GM21717 (cell line): ENCODE measurements around the gene AURKB.
"Not testable (repeated sequence)": the region's sequence is repeated elsewhere in the genome, so short reads cannot be mapped to it uniquely, and the experiment has no call there.

ENCODE experiments used
- ATAC-seq: cut with Tn5 transposase; IDR thresholded peaks from one replicate; pipeline ENCODE4 v1.9.1; 2021; ENCODE audit warnings: mild to moderate bottlenecking, moderate library complexity; ENCODE audit not compliant: unreplicated experiment

The AURKB gene

DNA sequence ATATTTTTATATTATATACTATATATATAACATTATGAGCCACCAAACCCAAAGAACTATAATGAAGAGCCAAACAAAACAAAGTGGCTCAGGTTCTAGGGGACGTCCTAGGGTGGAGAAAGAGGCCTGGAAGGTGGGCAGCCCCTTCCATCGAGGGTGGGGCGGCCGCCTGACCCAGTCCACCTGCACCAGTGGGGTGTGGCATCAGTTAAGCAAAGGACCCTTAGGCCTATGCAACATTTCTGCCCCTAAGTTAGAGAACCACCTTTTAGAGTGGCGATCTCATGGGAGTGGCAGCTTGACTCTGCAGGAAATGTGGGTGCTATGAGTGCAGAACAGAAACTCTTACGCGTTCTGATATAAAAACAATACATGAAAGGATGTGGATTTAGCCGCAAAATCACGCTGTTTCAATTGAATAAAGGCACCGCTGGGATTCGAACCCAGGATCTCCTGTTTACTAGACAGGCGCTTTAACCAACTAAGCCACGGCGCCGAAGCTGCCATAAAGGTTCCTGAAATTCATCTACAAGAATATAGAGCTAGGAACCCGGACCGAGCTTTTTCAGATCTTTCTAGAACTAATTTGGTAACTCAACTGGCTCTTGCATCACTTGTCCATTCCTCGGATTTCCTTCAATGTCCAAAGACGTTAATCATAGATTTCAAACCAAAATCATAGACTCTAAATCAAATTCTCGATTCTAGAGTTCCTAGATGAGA is 15.6 kb upstream of the AURKB start:
- no peak for ATAC-seq

DNA sequence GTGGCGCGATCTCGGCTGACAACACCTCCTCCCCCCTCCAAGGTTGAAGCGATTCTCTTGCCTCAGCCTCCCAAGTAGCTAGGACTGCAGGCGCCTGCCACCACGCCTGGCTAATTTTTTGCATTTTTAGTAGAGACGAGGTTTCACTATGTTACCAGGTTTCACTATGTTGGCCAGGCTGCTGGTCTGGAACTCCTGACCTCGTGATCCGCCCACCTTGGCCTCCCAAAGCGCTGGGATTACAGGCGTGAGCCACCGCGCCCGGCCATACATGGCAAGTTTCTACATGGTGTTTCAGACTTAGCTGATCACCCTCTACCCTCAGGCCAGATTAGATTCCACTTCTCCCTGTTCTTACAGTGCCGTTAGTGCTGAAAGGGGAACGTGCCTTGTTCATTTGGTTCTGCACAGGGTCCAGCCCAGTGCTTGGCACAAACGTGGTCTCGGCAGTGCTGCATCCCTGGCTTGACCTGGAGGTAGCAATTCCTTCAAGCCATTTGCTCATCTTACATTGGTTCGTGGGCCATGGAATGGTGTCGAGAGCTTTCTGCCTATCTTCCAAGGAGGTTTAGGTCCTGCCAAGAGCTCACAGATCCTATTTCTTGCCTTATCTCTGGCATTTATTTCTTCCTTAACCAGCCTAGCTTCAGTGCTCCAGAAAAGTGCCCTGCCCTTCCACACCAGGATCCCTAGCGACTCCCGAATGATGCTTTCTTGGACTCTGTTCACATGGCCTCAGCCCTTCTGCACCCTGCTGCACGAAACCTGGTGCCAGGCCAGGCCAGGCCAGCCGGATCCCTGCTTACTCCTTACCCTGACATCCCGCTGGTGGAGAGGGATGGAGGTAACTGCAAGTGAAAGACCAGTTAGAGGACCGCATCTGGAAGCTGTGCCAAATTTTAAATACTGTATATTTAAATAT is 14.8 kb upstream of the AURKB start:
- no peak for ATAC-seq

DNA sequence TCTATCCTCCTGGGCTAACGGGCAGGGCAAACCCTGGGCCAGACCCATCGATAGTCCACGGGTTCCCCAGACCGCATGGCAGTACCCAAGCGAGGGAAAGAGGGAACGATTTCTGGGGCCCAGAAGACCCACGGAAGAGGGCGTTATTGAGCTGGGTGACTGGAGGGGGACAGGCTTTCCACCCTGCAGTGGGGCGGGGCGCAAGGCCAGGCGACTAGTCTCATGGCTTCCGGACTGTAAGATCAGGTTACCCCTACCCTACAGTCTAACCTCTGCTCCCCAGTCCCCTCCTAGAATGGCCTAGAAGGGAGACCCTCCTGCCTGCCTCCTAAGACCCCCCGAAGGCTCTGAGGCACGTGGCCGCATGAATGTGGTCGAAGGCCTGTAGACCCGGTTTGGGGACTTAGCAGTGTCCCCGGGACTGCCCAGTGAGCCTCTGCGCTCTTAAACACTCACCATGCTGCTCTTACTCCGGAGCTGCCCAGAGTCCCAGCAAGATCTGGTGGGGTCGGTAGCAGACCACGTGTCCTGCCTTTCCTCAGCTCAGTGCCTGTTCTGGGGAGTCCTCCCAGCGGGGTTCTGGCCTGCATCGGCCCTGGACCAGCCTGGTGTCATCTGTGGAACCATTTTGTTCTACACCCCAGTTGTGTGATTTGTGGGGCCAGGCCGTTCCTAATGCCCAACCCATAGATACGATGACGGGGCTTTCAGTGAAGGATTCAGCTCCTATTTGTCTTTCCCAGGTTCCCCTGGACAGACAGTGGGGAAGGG is 13.2 kb upstream of the AURKB start:
- peak; percentile 1 for ATAC-seq

DNA sequence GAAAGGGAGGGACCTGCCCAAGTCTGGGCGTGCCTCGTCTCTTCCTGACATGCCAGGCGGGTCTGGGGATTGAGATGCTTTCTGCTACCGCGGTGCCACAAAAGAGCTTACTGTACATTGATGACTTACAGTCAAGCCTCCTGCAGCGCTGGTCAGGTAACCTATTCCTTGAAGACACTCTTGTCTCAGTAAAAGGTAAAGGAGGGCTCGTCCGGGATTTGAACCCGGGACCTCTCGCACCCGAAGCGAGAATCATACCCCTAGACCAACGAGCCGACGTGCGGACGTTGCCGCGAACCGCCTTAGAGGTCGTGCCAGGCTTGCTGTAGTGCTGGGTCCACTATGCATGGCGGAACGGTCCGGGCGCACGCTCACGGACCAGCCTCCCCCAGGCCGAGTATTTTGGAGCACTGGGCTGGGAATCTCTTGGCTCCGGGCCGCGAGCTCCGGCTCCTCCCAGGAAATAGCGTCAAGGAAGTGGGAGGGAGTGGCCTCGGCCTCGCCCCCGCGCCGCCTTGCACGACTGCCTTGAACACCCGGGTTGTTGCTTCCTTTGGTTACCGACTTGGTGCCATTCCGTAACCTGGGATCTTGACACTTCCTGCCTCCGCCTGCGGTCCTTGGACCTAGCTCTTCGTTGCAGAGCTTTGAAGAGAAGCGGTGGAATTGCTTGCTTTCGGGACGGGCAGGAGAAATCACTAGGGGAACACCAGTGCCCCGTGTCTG is 12.4 kb upstream of the AURKB start:
- ATAC-seq, result peak; percentile 25

DNA sequence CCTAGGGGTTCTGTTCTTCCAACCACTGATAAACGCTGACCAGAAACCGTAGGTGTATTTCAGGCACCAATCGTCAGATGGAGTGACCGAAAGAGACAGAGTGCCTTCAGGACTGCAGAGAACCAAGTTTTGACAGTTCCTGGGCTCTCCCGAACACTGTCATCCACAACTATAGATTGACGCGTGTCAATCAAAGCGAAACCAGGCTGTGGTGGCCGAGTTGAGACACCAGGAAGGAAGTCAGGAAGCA is 11.9 kb upstream of the AURKB start:
- peak; percentile 24 for ATAC-seq

DNA sequence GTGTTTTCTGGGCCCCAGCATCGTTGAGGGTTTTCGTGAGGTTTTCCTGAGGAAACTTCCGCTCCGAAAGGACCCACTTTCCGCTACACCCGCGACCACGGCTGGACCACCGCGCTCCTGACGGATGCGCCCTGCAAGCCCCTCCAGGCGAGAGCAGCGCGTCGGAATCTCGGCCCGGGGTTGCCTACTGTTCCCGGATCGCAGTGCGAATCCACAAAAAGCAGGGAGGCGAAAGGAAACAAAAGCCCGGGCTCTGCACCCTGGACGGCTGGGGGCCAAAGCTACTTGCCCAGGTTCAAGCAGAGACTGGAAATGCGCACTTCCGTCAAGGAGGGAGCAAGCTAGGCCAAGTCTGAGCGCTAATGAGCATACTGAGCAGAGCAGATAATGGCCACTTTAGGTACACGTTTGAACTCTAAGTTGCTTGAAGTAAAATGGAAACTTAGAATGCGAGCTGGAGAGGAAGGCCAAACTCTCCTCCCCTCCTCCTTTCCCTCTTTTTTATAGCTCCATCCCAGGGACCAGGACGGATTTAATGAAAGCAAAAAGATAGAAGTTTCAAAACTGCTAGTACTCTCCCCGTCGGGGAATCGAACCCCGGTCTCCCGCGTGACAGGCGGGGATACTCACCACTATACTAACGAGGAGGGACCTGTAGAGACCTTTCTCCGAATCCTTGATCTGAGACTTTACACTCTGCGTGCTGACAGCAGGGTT is 11.4 kb upstream of the AURKB start:
- ATAC-seq, result peak; percentile 28

DNA sequence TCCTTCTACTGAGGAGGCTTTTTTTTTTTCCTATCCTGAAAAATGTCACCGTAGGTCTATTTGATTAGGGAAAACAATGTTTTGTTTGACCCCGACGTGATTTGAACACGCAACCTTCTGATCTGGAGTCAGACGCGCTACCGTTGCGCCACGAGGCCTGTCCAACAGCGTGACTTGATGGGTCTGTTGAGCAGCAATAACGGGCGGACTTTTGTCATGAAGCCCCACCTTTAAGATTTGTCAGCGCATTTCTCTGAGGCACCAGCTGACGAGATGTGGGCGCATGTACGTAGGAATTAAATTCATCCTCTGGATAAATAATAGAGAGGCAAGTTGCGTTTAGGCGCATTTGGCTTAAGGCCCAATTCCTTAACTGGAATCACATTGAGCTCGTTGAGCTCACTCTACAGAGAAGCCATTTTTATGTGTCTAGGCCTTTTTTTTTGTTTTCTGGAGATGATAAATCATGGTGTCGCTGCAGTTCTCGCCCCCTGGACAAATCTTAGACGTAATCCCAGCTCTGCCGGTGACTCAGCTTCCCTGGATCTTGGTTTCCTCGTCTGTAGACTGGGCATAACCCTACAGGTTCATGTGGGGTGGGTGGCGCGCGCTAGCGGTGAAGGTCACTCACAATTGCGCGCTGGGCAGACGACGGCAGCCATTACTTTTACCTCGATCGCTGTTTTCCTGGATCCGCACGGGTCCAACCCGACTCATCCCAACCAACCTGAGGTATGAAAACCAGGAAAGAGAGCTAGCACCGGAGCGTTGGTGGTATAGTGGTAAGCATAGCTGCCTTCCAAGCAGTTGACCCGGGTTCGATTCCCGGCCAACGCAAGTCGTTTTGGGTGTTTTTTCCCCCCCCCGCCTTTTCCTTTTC is 10.6 kb upstream of the AURKB start:
- no peak for ATAC-seq

DNA sequence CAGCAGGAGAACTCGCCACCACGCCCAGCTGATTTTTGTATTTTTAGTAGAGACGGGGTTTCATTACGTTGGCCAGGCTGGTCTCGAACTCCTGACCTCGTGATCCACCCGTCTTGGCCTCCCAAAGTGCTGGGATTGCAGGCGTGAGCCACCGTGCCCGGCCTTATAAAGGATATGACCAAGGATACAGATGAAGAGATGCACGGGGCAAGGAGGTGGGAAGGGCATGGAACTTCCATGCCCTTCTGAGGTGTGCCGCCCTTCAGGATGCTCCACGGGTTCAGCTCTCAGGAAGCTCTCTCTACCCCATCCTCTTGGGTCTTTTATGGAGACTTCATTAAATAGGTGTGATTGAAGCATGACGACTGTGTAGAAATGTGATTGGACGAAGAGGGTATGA is 3.6 kb upstream of the AURKB start:
- ATAC-seq, result not testable (repeated sequence)

DNA sequence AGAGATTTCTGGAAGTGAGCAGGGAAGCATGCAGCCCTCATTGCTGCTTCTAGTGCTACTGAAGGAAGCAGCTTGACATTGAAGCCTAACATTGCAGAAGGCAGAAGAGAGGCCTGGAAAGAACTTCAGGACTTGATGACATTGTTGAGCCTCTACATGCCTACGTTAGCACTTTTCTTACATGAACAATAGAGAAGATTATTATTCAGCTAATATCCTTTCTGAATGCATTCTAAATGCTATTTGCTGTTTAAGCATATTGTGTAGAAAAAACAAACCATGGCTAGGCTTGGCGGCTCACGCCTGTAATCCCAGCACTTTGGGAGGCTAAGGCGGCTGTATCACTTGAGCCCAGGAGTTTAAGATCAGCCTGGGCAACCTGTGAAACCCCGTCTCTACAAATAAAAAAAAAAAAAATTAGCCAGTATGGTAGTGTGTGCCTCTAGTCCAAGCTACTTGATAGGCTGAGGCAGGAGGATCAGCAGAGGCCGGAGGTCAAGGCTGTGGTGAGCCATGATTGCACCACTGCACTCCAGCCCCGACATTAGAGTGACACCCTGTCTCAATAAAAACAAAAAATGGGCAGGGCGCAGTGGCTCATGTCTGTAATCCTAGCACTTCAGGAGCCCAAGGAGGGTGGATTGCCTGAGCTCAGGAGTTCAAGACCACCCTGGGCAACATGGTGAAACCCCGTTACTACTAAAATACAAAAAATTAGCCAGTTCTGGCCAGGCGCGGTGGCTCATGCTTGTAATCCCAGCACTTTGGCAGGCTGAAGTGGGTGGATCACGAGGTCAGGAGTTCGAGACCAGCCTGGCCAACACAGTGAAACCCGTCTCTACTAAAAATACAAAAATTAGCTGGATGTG is 2.2 kb upstream of the AURKB start:
- ATAC-seq, result no peak

DNA sequence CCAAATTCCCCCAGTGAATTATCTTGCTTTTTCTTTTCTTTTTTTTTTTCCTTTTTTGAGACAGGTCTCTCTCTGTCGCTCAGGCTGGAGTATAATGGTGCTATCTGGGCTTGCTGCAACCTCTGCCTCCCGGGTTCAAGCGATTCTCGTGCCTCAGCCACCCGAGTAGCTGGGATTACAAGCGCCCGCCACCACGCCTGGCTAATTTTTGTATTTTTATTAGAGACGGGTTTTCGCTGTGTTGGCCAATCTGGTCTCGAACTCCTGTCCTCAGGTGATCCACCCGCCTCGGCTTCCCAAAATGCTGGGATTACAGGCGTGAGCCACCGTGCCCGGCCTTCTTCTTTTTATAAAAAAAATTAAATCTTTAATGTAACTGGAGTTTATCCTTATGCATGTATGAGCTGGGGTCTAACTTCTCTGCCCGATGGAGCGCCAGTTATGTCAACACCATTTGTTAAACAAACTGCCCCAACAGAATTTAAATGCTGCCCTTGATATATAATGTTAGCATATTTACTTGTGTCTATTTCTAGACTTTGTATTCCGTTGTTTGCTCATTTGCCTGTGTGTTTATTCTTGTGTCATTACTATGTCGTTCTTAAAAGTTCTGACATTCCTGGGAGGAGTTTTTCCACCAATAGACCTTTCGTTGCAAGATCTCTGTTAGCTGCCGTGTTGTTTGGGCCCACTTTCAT is 535 bp upstream of the AURKB start:
- ATAC-seq, result no peak

DNA sequence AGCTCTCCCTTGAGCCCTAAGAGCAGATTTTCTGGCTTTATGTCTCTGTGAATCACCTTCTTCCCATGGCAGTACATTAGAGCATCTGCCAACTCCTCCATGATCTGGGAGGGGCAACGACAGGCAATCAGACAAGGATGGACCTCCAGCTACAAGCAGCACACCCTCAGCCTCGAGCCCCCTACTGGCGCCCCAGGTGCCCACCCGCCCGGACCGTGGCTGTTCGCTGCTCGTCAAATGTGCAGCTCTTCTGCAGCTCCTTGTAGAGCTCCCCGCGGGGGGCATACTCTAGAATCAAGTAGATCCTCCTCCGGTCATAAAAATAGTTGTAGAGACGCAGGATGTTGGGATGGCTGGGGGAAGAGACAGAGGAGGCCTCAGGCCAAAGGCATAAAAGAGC is 3.8 kb downstream of the AURKB start:
- no peak for ATAC-seq

DNA sequence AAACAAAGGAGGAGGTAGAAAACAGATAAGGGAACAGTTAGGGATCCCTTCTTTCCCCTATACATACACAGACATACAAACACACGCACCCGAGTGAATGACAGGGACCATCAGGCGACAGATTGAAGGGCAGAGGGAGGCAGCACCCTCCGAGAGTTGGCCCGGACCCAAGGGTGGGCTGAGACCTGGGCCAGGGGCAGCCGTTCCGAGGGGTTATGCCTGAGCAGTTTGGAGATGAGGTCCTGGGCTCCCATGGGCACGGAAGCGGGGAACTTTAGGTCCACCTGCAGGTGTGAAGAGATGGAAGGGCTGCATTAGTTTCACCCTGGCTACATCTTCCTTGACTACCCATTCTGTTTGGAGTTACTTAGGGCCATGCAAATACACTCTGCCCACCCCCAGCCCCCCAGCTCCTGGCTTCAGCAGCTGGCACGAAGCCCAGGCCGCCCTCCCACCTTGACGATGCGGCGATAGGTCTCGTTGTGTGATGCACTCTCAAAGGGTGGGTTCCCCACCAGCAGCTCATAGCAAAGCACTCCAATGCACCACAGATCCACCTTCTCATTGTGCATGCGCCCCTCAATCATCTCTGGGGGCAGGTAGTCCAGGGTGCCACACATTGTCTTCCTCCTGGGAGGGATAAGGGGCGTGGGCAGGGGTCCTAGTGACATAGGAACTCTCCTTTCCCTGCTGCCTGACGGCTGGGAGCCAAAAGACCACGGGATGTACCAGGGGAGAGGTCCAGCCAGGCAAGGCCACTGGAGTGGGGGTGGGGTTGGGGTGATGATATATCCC is 5.4 kb downstream of the AURKB start:
- ATAC-seq, result no peak

DNA sequence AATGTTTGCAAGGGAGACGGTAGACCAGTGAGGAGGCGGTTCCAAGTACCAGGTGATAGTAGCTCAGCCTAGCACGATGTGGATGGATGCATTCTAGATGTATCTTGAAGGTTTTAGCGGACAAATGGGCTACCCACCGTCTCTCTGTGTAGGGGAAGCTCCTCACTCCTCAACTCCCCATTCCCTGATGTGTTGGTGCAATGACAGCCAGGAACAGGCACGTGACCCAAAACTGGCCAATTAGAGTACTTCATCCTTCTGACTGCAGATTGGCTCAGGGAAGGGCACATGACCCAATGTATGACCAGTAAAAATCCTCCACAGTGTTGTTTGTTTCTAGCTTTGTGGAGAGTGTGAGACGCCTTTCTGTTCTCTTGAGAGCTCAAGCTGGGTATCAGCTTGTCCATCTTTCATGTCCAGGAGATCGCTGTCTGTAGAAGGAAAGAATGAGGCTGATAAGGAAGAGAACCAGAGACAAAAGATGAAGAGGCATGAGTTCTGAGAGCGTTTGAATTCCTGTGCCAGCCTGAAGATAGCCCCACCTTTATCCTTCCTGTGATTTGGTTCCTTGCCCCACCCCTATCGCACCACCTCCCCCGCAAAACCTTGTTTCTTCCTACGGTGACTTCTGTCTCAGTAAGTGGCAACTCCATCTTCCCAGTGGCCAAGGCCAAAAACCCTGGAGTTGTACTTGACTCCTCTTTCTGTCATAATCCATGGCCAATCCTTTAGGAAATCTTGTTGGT is 18.1 kb downstream of the AURKB start:
- ATAC-seq, result no peak

DNA sequence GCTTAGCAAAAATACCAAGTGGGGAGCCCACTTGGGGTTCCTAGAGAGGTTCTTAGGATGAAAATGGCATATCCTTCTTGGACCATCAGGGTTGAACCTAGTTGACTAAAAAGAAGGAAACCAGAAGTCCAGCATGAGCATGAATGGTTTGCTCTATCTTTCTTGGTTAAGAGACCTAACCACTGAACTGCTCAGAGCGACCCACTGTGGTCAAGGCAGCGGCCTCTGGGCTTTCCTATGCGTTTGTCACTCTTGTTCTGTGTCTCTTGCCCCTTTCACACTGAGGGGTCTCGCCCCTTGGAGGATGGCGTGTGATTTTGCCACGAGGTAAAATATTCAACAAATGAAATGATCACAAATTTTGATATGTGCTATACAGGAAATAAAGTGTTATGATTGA is 19.9 kb downstream of the AURKB start:
- ATAC-seq, result no peak

DNA sequence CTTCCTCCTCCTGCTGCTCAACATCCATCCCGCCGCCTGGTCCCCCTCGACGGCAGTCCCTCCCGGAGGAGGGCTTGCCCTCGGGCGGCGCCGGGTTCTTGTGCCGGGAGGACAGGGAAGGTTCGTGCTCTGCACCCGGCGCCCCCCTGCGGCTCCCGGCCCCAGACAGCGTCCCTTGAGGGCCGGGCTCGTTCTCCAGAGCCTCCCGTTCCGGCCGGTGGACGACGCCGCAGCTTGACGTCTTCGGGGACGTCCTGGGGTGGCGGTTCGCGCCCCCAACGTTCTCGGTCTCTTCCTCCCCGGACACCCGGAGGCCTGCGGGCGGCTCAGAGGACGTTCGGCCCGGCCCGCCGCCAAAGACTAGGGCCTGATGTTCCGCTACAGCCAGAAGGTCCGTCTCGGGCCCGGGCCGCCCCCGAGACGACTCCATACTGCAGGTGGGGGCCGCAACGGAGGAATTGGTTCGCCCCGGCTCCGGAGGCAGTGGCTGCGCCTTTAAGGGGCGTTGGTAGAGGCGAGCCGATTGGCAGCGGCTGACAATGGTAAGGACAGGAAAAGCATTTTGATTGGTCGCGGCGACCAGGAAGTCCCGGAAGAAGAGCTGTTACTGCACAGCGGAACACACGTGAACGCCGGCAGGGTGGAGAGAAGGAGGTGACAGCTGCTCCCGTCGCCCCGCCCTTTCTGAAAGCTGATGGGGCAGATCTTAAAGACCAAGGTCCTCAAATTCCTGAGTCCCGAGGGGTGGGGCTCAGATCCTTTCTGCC is 20.5 kb downstream of the AURKB start, which contains the start of gene BORCS6:
TSS of gene BORCS6 (minus strand) at position 470 of the 767 bp plus-strand sequence. CDS start at position 430, 40 bp downstream.
- ATAC-seq, result peak; percentile 49
